WTC11 (cell line): Measurements from ENCODE around the gene CUL1. TPM values are rescaled to one million over a fixed set of nuclear protein-coding genes. Genes with fewer than 3 reads are reported as not detected.

Experiments used
- ATAC-seq: fragments of 200-7000 bp; cut with Tn5 transposase; 2 replicates; pipeline ENCODE4 v1.10.0; 2021; ENCODE audit warnings: mild to moderate bottlenecking, moderate library complexity
- CTCF ChIA-PET: fragments of 300-600 bp; sonication (Branson Sonifier 250); formaldehyde crosslinking; loops from one replicate; lab custom pipeline; 2021; ENCODE audit warnings: antibody characterized with exemption; lab: Charles Lee
- POLR2A ChIA-PET: fragments of 350-600 bp; sonication (Branson Sonifier 250); formaldehyde crosslinking; loops from one replicate; lab custom pipeline; 2021; ENCODE audit warnings: antibody characterized with exemption; lab: Charles Lee
- DNase-seq: peaks from one replicate; pipeline ENCODE4 v3.0.0; 2021; ENCODE audit warnings: low spot score
- H3K27ac Mint-ChIP-seq: 2 replicates; pipeline ENCODE4 v1.8.0; 2021; ENCODE audit warnings: mixed read lengths
- H3K27me3 Mint-ChIP-seq: 2 replicates; pipeline ENCODE4 v1.8.0; 2021; ENCODE audit warnings: low read depth, mild to moderate bottlenecking, moderate library complexity, mixed read lengths
- H3K36me3 Mint-ChIP-seq: 2 replicates; pipeline ENCODE4 v1.8.0; 2021; ENCODE audit warnings: mixed read lengths
- H3K4me1 Mint-ChIP-seq: 2 replicates; pipeline ENCODE4 v1.8.0; 2022; ENCODE audit warnings: mixed read lengths
- H3K4me3 Mint-ChIP-seq: 2 replicates; pipeline ENCODE4 v1.8.0; 2021; ENCODE audit warnings: mild to moderate bottlenecking, moderate library complexity, mixed read lengths
- H3K9me3 Mint-ChIP-seq: 2 replicates; pipeline ENCODE4 v1.8.0; 2021; ENCODE audit warnings: mixed read lengths
- ATF1 ChIP-seq: sonication (generic); formaldehyde crosslinking; IDR thresholded peaks from 2 replicates; pipeline ENCODE4 v1.8.1; 2023; ENCODE audit warnings: mild to moderate bottlenecking, moderate library complexity, missing genetic modification reagents
- FOXP1 ChIP-seq: sonication (generic); formaldehyde crosslinking; IDR thresholded peaks from 2 replicates; pipeline ENCODE4 v1.8.0; 2022; ENCODE audit warnings: missing genetic modification reagents, mild to moderate bottlenecking, moderate library complexity, borderline replicate concordance
- GABPB1 ChIP-seq: sonication (generic); formaldehyde crosslinking; IDR thresholded peaks from 2 replicates; pipeline ENCODE4 v1.8.1; 2023; ENCODE audit warnings: mild to moderate bottlenecking, missing genetic modification reagents
- MLX ChIP-seq: sonication (generic); formaldehyde crosslinking; IDR thresholded peaks from 2 replicates; pipeline ENCODE4 v1.8.1; 2023; ENCODE audit warnings: mild to moderate bottlenecking, missing genetic modification reagents, moderate library complexity
- NR3C1 ChIP-seq: sonication (generic); formaldehyde crosslinking; conservative IDR thresholded peaks from 2 replicates; pipeline ENCODE4 v1.8.1; 2023; ENCODE audit warnings: low read depth, mild to moderate bottlenecking, missing genetic modification reagents
- ZBTB43 ChIP-seq: sonication (generic); formaldehyde crosslinking; IDR thresholded peaks from 2 replicates; pipeline ENCODE4 v1.8.1; 2023; ENCODE audit warnings: mild to moderate bottlenecking, missing genetic modification reagents
- ZNF219 ChIP-seq: sonication (generic); formaldehyde crosslinking; IDR thresholded peaks from 2 replicates; pipeline ENCODE4 v1.8.0; 2023; ENCODE audit warnings: missing genetic modification reagents, mild to moderate bottlenecking, borderline replicate concordance
- ZNF416 ChIP-seq: fragments of 250-450 bp; sonication (Bioruptor Pico); IDR thresholded peaks from 2 replicates; pipeline ENCODE4 v1.9.0; 2021; ENCODE audit warnings: mild to moderate bottlenecking, inconsistent platforms
- ZNF423 ChIP-seq: fragments of 250-450 bp; sonication (Bioruptor Pico); IDR thresholded peaks from 2 replicates; pipeline ENCODE4 v2.1.2; 2022; ENCODE audit warnings: mild to moderate bottlenecking, moderate library complexity
- ZNF425 ChIP-seq: fragments of 250-450 bp; sonication (Bioruptor Pico); conservative IDR thresholded peaks from 2 replicates; pipeline ENCODE4 v1.9.0; 2021; ENCODE audit warnings: mild to moderate bottlenecking
- ZNF532 ChIP-seq: fragments of 250-450 bp; sonication (Bioruptor Pico); IDR thresholded peaks from 2 replicates; pipeline ENCODE4 v1.9.0; 2021; ENCODE audit warnings: mild to moderate bottlenecking, borderline replicate concordance
- total RNA-seq: library from RNA; stranded (reverse); gene quantifications from 3 replicates; pipeline ENCODE4 v1.2.3, GENCODE V29; 2021
- TF ChIP-seq, protein P1 (sequence below): sonication (generic); formaldehyde crosslinking; IDR thresholded peaks from 2 replicates; pipeline ENCODE4 v1.8.1; 2022; ENCODE audit warnings: low read depth, mild to moderate bottlenecking, moderate library complexity, missing genetic modification reagents, borderline replicate concordance
- TF ChIP-seq, protein P2 (sequence below): fragments of 250-450 bp; sonication (Bioruptor Pico); IDR thresholded peaks from 2 replicates; pipeline ENCODE4 v2.1.2; 2022; ENCODE audit warnings: mild to moderate bottlenecking, moderate library complexity
- TF ChIP-seq, protein P3 (sequence below): sonication (generic); formaldehyde crosslinking; IDR thresholded peaks from 2 replicates; pipeline ENCODE4 v1.8.1; 2023; ENCODE audit warnings: mild to moderate bottlenecking, missing genetic modification reagents, moderate library complexity
- TF ChIP-seq, protein P4 (sequence below): sonication (generic); formaldehyde crosslinking; IDR thresholded peaks from 2 replicates; pipeline ENCODE4 v1.8.1; 2023; ENCODE audit warnings: mild to moderate bottlenecking, missing genetic modification reagents
- TF ChIP-seq, protein P5 (sequence below): sonication (generic); formaldehyde crosslinking; IDR thresholded peaks from 2 replicates; pipeline ENCODE4 v1.8.0; 2022; ENCODE audit warnings: mild to moderate bottlenecking, missing genetic modification reagents
- TF ChIP-seq, protein P6 (sequence below): sonication (generic); formaldehyde crosslinking; IDR thresholded peaks from 2 replicates; pipeline ENCODE4 v1.8.0; 2023; ENCODE audit warnings: missing genetic modification reagents

Gene CUL1
- total RNA-seq, 1 experiment from 2014 or later, result 50.5 TPM

DNA sequence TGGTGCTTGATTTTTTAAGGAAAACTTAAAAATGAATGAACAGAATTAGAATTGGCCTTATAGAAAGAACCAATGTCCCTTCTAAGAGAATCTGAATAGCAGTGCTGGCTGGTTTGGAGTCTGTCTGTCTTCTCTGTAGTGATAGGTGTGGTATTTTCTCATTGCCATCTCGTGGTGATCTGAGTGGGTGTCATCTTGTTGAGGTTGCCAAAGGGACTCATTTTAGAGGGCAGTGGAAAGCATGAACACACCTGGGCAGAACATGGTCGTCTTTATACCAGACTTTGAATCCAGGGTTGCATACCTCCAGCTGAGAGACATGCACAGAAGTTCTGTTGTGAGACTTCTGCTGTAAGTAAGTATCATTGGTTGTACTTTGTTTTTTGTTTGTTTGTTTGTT is 15.8 kb downstream of the CUL1 start (continued):
- TF ChIP-seq, protein P1, sequence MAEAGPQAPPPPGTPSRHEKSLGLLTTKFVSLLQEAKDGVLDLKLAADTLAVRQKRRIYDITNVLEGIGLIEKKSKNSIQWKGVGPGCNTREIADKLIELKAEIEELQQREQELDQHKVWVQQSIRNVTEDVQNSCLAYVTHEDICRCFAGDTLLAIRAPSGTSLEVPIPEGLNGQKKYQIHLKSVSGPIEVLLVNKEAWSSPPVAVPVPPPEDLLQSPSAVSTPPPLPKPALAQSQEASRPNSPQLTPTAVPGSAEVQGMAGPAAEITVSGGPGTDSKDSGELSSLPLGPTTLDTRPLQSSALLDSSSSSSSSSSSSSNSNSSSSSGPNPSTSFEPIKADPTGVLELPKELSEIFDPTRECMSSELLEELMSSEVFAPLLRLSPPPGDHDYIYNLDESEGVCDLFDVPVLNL (CRISPR knock-in tag), result no peak

DNA sequence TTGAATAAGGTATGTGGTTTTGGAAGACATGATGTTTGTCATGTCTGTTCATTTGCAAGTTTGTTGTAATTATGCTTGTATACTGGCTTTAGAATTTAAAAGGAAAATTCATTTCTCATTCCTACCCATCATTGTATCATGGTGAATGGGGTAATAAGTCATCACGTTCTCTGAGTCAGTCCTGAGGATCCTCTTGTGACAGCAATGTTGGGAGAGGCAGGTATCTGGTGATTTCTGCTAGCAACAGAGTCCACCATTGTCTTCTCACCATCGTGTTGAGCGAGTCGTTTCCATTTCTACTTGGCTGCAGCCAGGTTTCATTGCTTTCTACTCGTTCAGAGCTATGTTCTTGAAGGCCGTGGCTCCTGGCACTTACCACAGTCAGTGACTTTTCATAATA is 16.3 kb downstream of the CUL1 start:
- ChIA-PET POLR2A (no interaction called here), CTCF (no interaction called here)
- peaks cover 52% of the 10 kb centered on the region for H3K4me1 Mint-ChIP-seq
- H3K36me3 Mint-ChIP-seq, result no peaks in the 10 kb centered on the region; the same call in 1 of the 2 replicates
- no peaks in the 10 kb centered on the region for H3K27me3 Mint-ChIP-seq
- H3K27ac Mint-ChIP-seq, result no peak overlapping the region
- H3K9me3 Mint-ChIP-seq, result peaks cover 4% of the 10 kb centered on the region
- no peak for ATAC-seq
- no peak for DNase-seq
- no peak overlapping the region for H3K4me3 Mint-ChIP-seq
- TF ChIP-seq ZNF425 (no peak), MLX (no peak), ZNF532 (no peak), FOXP1 (CRISPR knock-in tag) (no peak), NR3C1 (CRISPR knock-in tag) (no peak), ZNF219 (CRISPR knock-in tag) (no peak)
- TF ChIP-seq, protein P2, sequence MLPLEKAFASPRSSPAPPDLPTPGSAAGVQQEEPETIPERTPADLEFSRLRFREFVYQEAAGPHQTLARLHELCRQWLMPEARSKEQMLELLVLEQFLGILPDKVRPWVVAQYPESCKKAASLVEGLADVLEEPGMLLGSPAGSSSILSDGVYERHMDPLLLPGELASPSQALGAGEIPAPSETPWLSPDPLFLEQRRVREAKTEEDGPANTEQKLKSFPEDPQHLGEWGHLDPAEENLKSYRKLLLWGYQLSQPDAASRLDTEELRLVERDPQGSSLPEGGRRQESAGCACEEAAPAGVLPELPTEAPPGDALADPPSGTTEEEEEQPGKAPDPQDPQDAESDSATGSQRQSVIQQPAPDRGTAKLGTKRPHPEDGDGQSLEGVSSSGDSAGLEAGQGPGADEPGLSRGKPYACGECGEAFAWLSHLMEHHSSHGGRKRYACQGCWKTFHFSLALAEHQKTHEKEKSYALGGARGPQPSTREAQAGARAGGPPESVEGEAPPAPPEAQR, result no peak
- TF ChIP-seq, protein P3, sequence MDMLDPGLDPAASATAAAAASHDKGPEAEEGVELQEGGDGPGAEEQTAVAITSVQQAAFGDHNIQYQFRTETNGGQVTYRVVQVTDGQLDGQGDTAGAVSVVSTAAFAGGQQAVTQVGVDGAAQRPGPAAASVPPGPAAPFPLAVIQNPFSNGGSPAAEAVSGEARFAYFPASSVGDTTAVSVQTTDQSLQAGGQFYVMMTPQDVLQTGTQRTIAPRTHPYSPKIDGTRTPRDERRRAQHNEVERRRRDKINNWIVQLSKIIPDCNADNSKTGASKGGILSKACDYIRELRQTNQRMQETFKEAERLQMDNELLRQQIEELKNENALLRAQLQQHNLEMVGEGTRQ (CRISPR knock-in tag), result no peak

GRCh38 chr7:148717266-148717793 is 18.6 kb downstream of the CUL1 start:
- H3K4me1 Mint-ChIP-seq, result peaks cover 57% of the 10 kb centered on the region
- peaks cover 4% of the 10 kb centered on the region for H3K9me3 Mint-ChIP-seq
- POLR2A ChIA-PET, result no interaction called here
- no peaks in the 10 kb centered on the region for H3K27me3 Mint-ChIP-seq
- CTCF ChIA-PET, result no interaction called here
- ATAC-seq, result no peak
- peak overlapping the region; percentile 8; the same call in 1 of the 2 replicates for H3K27ac Mint-ChIP-seq
- H3K4me3 Mint-ChIP-seq, result no peak overlapping the region
- no peaks in the 10 kb centered on the region; the same call in 1 of the 2 replicates for H3K36me3 Mint-ChIP-seq
- DNase-seq, result no peak
- TF ChIP-seq, protein P4, sequence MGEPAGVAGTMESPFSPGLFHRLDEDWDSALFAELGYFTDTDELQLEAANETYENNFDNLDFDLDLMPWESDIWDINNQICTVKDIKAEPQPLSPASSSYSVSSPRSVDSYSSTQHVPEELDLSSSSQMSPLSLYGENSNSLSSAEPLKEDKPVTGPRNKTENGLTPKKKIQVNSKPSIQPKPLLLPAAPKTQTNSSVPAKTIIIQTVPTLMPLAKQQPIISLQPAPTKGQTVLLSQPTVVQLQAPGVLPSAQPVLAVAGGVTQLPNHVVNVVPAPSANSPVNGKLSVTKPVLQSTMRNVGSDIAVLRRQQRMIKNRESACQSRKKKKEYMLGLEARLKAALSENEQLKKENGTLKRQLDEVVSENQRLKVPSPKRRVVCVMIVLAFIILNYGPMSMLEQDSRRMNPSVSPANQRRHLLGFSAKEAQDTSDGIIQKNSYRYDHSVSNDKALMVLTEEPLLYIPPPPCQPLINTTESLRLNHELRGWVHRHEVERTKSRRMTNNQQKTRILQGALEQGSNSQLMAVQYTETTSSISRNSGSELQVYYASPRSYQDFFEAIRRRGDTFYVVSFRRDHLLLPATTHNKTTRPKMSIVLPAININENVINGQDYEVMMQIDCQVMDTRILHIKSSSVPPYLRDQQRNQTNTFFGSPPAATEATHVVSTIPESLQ (CRISPR knock-in tag), result no peak
- TF ChIP-seq ATF1, result no peak
- no peak for TF ChIP-seq ZBTB43
- TF ChIP-seq, protein P5, sequence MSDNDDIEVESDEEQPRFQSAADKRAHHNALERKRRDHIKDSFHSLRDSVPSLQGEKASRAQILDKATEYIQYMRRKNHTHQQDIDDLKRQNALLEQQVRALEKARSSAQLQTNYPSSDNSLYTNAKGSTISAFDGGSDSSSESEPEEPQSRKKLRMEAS (CRISPR knock-in tag), result no peak
- TF ChIP-seq GABPB1 (CRISPR knock-in tag), result no peak
- TF ChIP-seq ZNF416, result no peak
- TF ChIP-seq, protein P6, sequence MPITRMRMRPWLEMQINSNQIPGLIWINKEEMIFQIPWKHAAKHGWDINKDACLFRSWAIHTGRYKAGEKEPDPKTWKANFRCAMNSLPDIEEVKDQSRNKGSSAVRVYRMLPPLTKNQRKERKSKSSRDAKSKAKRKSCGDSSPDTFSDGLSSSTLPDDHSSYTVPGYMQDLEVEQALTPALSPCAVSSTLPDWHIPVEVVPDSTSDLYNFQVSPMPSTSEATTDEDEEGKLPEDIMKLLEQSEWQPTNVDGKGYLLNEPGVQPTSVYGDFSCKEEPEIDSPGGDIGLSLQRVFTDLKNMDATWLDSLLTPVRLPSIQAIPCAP (CRISPR knock-in tag), result no peak
- no peak for TF ChIP-seq ZNF423 (CRISPR knock-in tag)
